Measurements from ENCODE around the gene NUDT14.

- TF ChIP-seq STAT1 (IDR thresholded peaks at IDR 0.05; ENCODE audit: unreplicated experiment) = no peak
- no peak for TF ChIP-seq EZH2 (IDR thresholded peaks at IDR 0.05; ENCODE audit: low read depth, unreplicated experiment)
- no peak for TF ChIP-seq POLR2AphosphoS5 (IDR thresholded peaks at IDR 0.05; ENCODE audit: low read depth)
- TF ChIP-seq CTCF (conservative IDR thresholded peaks at IDR 0.05; ENCODE audit: low read depth in 2 of 2) = no peak
- TF ChIP-seq, protein P1, sequence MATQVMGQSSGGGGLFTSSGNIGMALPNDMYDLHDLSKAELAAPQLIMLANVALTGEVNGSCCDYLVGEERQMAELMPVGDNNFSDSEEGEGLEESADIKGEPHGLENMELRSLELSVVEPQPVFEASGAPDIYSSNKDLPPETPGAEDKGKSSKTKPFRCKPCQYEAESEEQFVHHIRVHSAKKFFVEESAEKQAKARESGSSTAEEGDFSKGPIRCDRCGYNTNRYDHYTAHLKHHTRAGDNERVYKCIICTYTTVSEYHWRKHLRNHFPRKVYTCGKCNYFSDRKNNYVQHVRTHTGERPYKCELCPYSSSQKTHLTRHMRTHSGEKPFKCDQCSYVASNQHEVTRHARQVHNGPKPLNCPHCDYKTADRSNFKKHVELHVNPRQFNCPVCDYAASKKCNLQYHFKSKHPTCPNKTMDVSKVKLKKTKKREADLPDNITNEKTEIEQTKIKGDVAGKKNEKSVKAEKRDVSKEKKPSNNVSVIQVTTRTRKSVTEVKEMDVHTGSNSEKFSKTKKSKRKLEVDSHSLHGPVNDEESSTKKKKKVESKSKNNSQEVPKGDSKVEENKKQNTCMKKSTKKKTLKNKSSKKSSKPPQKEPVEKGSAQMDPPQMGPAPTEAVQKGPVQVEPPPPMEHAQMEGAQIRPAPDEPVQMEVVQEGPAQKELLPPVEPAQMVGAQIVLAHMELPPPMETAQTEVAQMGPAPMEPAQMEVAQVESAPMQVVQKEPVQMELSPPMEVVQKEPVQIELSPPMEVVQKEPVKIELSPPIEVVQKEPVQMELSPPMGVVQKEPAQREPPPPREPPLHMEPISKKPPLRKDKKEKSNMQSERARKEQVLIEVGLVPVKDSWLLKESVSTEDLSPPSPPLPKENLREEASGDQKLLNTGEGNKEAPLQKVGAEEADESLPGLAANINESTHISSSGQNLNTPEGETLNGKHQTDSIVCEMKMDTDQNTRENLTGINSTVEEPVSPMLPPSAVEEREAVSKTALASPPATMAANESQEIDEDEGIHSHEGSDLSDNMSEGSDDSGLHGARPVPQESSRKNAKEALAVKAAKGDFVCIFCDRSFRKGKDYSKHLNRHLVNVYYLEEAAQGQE (IDR thresholded peaks at IDR 0.05; ENCODE audit: unreplicated experiment) = no peak
- TF ChIP-seq JUNB (IDR thresholded peaks at IDR 0.05; ENCODE audit: unreplicated experiment) = no peak
- TF ChIP-seq EZH2phosphoT487 (IDR thresholded peaks at IDR 0.05; ENCODE audit: unreplicated experiment) = no peak
- TF ChIP-seq CREB1 (CRISPR knock-in tag; IDR thresholded peaks at IDR 0.05; ENCODE audit: low read depth) = no peak
- no peak for TF ChIP-seq NANOG (IDR thresholded peaks at IDR 0.05; ENCODE audit: borderline replicate concordance)
- no peak for TF ChIP-seq ZNF331 (CRISPR knock-in tag; IDR thresholded peaks at IDR 0.05; ENCODE audit: low read depth)
Measured at GRCh38 chr14:105138021-105138541, 43.0 kb downstream of the NUDT14 start.
